Measurements from ENCODE around the gene IFT80. TPM values are rescaled to one million over a fixed set of nuclear protein-coding genes. Genes with fewer than 3 reads are reported as not detected.

IFT80 gene
- total and polyA plus RNA-seq, 2 of the 4 experiments (the other 2 are of a cell fraction): 15.2 to 16.8 TPM

- no peak overlapping the region for H3K4me3 ChIP-seq (ENCODE audit: insufficient read depth, low read depth, low read length)
- H4K91ac ChIP-seq (ENCODE audit: insufficient read depth, low read depth, low read length): no peak overlapping the region
- no peak overlapping the region for H4K8ac ChIP-seq (ENCODE audit: low read depth in 2 of 2, low read length in 2 of 2)
- H2AK9ac ChIP-seq (replicated peaks; ENCODE audit: low read depth, low read length, poor library complexity): no peak overlapping the region
- no peaks in the 10 kb centered on the region for H3K27me3 ChIP-seq (ENCODE audit: control insufficient read depth, insufficient read depth, low read length)
- H3K9me1 ChIP-seq (ENCODE audit: insufficient read depth, low read length): peaks cover 3% of the 10 kb centered on the region
- H3K79me1 ChIP-seq (ENCODE audit: low read depth in 1 of 2, low read length in 2 of 2): peaks cover 0 to 4% of the 10 kb centered on the region in 2 experiments; a peak in 2 of 4 replicates
- in situ Hi-C loops (cut with MboI; ENCODE audit: low sequenced_read_pairs) (no loop called here), dilution Hi-C loops (cut with HindIII; ENCODE audit: low sequenced_read_pairs, unreplicated experiment) (no loop called here), intact Hi-C loops (cut with micrococcal nuclease) (no loop called here)
- no peaks in the 10 kb centered on the region for H4K20me1 ChIP-seq (ENCODE audit: insufficient read depth, low read length)
- H3K36me3 ChIP-seq (ENCODE audit: control insufficient read depth, insufficient read depth, low read length): no peaks in the 10 kb centered on the region; the same call in none of the 2 replicates
- no peak overlapping the region for H2AFZ ChIP-seq (replicated peaks; ENCODE audit: low read length, poor library complexity)
- H3K23ac ChIP-seq (ENCODE audit: low read depth, low read length): no peak overlapping the region
- no peaks in the 10 kb centered on the region for H3K9me3 ChIP-seq (ENCODE audit: control insufficient read depth, insufficient read depth, low read length)
- no peak overlapping the region; the same call in 1 of the 2 replicates for H2AK5ac ChIP-seq (ENCODE audit: low read depth, low read length)
- H2BK15ac ChIP-seq (ENCODE audit: low read depth, low read length): no peak overlapping the region
- H3K4ac ChIP-seq (ENCODE audit: low read depth, low read length): no peak overlapping the region
- no peak overlapping the region for H3K56ac ChIP-seq (ENCODE audit: extremely low read depth, insufficient read depth, low read length)
- no peak overlapping the region for H3K4me2 ChIP-seq (ENCODE audit: low read depth, low read length)
- H3K9ac ChIP-seq (ENCODE audit: low read depth, low read length): no peak overlapping the region
- peak overlapping the region; percentile 2 for H2BK5ac ChIP-seq (ENCODE audit: low read depth, low read length, poor library complexity, severe bottlenecking)
- H2BK120ac ChIP-seq (ENCODE audit: low read depth, low read length): no peak overlapping the region
- no peak overlapping the region for H3K18ac ChIP-seq (ENCODE audit: low read depth, low read length)
- H3K14ac ChIP-seq (replicated peaks; ENCODE audit: low read depth, low read length): no peak overlapping the region
- DNase-seq (no peak), ATAC-seq (ENCODE audit: low read depth) (no peak)
- H3K4me1 ChIP-seq (ENCODE audit: control insufficient read depth, insufficient read depth, low read length): peaks cover 9% of the 10 kb centered on the region
- H4K5ac ChIP-seq (ENCODE audit: low read depth, low read length): no peak overlapping the region
- no TSS peak for BruUV-seq (replicated peaks)
- 0 out of 2 replicates have a peak overlapping the region, but pooled peaks have one; percentile 24 for H2BK20ac ChIP-seq (ENCODE audit: low read depth, low read length)
- POLR2A ChIA-PET (ENCODE audit: unreplicated experiment): no interaction called here
- H3K27ac ChIP-seq (ENCODE audit: insufficient read depth, low read length): no peak overlapping the region
- WGBS, 2 experiments (ENCODE audit: extremely low coverage in 2 of 2, insufficient read length in 1 of 2): 100% methylated on average over 2 of the region's 6 CpGs; no CpG with 5 or more reads in 1 of the 2 experiments
- CTCF ChIA-PET: no interaction called here
- TF ChIP-seq RFX5 (IDR thresholded peaks at IDR 0.05; ENCODE audit: low read depth, low read length) (no peak), MAFK (IDR thresholded peaks at IDR 0.05; ENCODE audit: low read depth, low read length) (no peak), MXI1 (IDR thresholded peaks at IDR 0.05; ENCODE audit: borderline replicate concordance, low read depth, low read length) (no peak), RAD21 (IDR thresholded peaks at IDR 0.05; ENCODE audit: low read length) (no peak), FOS (IDR thresholded peaks at IDR 0.05; ENCODE audit: low read depth, low read length) (no peak), NFE2L2 (IDR thresholded peaks at IDR 0.05; ENCODE audit: low read depth, low read length) (no peak), CEBPB (IDR thresholded peaks at IDR 0.05; ENCODE audit: low read depth, low read length) (no peak), MAZ (IDR thresholded peaks at IDR 0.05; ENCODE audit: borderline replicate concordance, low read depth, low read length) (no peak), RCOR1 (IDR thresholded peaks at IDR 0.05; ENCODE audit: insufficient replicate concordance, low read length) (no peak), POLR2A (IDR thresholded peaks at IDR 0.05; ENCODE audit: low read depth, low read length) (no peak), CTCF (conservative IDR thresholded peaks at IDR 0.05; ENCODE audit: low read depth, low read length) (no peak), CHD1 (IDR thresholded peaks at IDR 0.05; ENCODE audit: low read depth, low read length) (no peak), ELK1 (IDR thresholded peaks at IDR 0.05; ENCODE audit: borderline replicate concordance, low read depth, low read length) (no peak), SMC3 (IDR thresholded peaks at IDR 0.05; ENCODE audit: low read depth, low read length) (no peak), USF2 (IDR thresholded peaks at IDR 0.05; ENCODE audit: low read depth, low read length) (no peak)
These were observed 27.8 kb downstream of the IFT80 start for GRCh38 chr3:160370987-160371857.
